ENCODE data around the gene COX6B2. TPM values are rescaled to one million over a fixed set of nuclear protein-coding genes. Genes with fewer than 3 reads are reported as not detected.

The COX6B2 gene
- total and polyA plus RNA-seq, 10 donors: 0.06 to 1.6 (median 0.47) TPM; not detected in 3

- 35 to 69% (median 41%) methylated on average over 6 of the region's 6 CpGs for WGBS, 5 donors
- Histone ChIP-seq H3K4me1 (peaks cover 9 to 29% (median 18%) of the 10 kb centered on the region in 6 donors), H3K27me3 (replicated peaks in 1 of 7) (peaks cover 0 to 72% (median 44%) of the 10 kb centered on the region in 7 donors), H3K4me3 (no peak overlapping the region), H3K9me3 (no peaks in the 10 kb centered on the region), H3K27ac (no peak overlapping the region), H3K36me3 (peaks cover 0 to 14% (median 2%) of the 10 kb centered on the region in 6 donors)
- no peak for DNase-seq
- no peak for TF ChIP-seq POLR2AphosphoS5 (IDR thresholded peaks at IDR 0.05)
- TF ChIP-seq, protein P1, sequence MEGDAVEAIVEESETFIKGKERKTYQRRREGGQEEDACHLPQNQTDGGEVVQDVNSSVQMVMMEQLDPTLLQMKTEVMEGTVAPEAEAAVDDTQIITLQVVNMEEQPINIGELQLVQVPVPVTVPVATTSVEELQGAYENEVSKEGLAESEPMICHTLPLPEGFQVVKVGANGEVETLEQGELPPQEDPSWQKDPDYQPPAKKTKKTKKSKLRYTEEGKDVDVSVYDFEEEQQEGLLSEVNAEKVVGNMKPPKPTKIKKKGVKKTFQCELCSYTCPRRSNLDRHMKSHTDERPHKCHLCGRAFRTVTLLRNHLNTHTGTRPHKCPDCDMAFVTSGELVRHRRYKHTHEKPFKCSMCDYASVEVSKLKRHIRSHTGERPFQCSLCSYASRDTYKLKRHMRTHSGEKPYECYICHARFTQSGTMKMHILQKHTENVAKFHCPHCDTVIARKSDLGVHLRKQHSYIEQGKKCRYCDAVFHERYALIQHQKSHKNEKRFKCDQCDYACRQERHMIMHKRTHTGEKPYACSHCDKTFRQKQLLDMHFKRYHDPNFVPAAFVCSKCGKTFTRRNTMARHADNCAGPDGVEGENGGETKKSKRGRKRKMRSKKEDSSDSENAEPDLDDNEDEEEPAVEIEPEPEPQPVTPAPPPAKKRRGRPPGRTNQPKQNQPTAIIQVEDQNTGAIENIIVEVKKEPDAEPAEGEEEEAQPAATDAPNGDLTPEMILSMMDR (IDR thresholded peaks at IDR 0.05 in 8 of 11, conservative IDR thresholded peaks at IDR 0.05 in 3 of 11): no peak
- TF ChIP-seq POLR2A (IDR thresholded peaks at IDR 0.05): no peak
- intact Hi-C loops (cut with DNase I; ENCODE audit: low total_unique reads): no loop called here
Observed at GRCh38 chr19:55352040-55352439, 2.5 kb downstream of the COX6B2 start.

- peaks cover 9 to 29% (median 18%) of the 10 kb centered on the region in 6 donors for H3K4me1 ChIP-seq
- intact Hi-C loops (cut with DNase I; ENCODE audit: low total_unique reads): no loop called here
- no peak overlapping the region for H3K4me3 ChIP-seq
- no peak overlapping the region for H3K27ac ChIP-seq
- TF ChIP-seq POLR2AphosphoS5 (IDR thresholded peaks at IDR 0.05) (no peak), POLR2A (IDR thresholded peaks at IDR 0.05) (no peak)
- TF ChIP-seq, protein P1 (IDR thresholded peaks at IDR 0.05 in 8 of 11, conservative IDR thresholded peaks at IDR 0.05 in 3 of 11): no peak
- peaks cover 0 to 27% (median 10%) of the 10 kb centered on the region in 6 donors for H3K36me3 ChIP-seq
- 59 to 71% (median 60%) methylated on average over 11 of the region's 11 CpGs for WGBS, 5 donors
- peaks cover 0 to 59% (median 44%) of the 10 kb centered on the region in 7 donors for H3K27me3 ChIP-seq (replicated peaks in 1 of 7)
- no peak for DNase-seq
- no peaks in the 10 kb centered on the region for H3K9me3 ChIP-seq
Observed at GRCh38 chr19:55350620-55351315, 3.8 kb downstream of the COX6B2 start.

- H3K4me3 ChIP-seq: no peak overlapping the region
- H3K27me3 ChIP-seq (replicated peaks in 1 of 7): peaks cover 0 to 37% (median 24%) of the 10 kb centered on the region in 7 donors
- H3K4me1 ChIP-seq: peaks cover 2 to 9% (median 4%) of the 10 kb centered on the region in 6 donors
- no peak for DNase-seq
- intact Hi-C loops (cut with DNase I; ENCODE audit: low total_unique reads): no loop called here
- peaks cover 0 to 47% (median 10%) of the 10 kb centered on the region in 6 donors for H3K36me3 ChIP-seq
- no peak for TF ChIP-seq POLR2A (IDR thresholded peaks at IDR 0.05)
- TF ChIP-seq, protein P1 (IDR thresholded peaks at IDR 0.05 in 8 of 11, conservative IDR thresholded peaks at IDR 0.05 in 3 of 11): no peak
- H3K9me3 ChIP-seq: no peaks in the 10 kb centered on the region
- 81 to 87% (median 84%) methylated on average over 18 to 22 of the region's 22 CpGs for WGBS, 5 donors
- no peak overlapping the region for H3K27ac ChIP-seq
Observed at GRCh38 chr19:55348317-55349034, 6.0 kb downstream of the COX6B2 start.

GRCh38 chr19:55347442-55348009 lies 7.0 kb downstream of the COX6B2 start:
- Histone ChIP-seq H3K4me1 (no peaks in the 10 kb centered on the region), H3K27ac (no peak overlapping the region), H3K36me3 (peaks cover 0 to 57% (median 10%) of the 10 kb centered on the region in 6 donors), H3K9me3 (no peaks in the 10 kb centered on the region), H3K27me3 (replicated peaks in 1 of 7) (peaks cover 0 to 27% (median 15%) of the 10 kb centered on the region in 7 donors), H3K4me3 (no peak overlapping the region)
- DNase-seq: no peak
- TF ChIP-seq, protein P1 (IDR thresholded peaks at IDR 0.05 in 8 of 11, conservative IDR thresholded peaks at IDR 0.05 in 3 of 11): no peak
- TF ChIP-seq POLR2A (IDR thresholded peaks at IDR 0.05) (no peak), POLR2AphosphoS5 (IDR thresholded peaks at IDR 0.05) (peak in 1 of 3 donors; percentile 7)
- 79 to 87% (median 85%) methylated on average over 6 to 10 of the region's 10 CpGs for WGBS, 5 donors
- intact Hi-C loops (cut with DNase I; ENCODE audit: low total_unique reads): no loop called here

All from spleen (tissue), 11 donors.